GM12874 (cell line): ENCODE results near the gene S100A8.

ENCODE experiments used
- CTCF ChIP-seq: IDR thresholded peaks from 2 replicates; pipeline ENCODE4 v1.5.1; 2011; ENCODE audit warnings: low read depth, mild to moderate bottlenecking, control low read depth, low read length, moderate library complexity; ENCODE audit not compliant: insufficient read depth

S100A8 gene

GRCh38 chr1:153380711-153381110 lies 10.2 kb downstream of the S100A8 start:
- no peak for TF ChIP-seq CTCF

GRCh38 chr1:153379591-153379990 lies 11.3 kb downstream of the S100A8 start:
- no peak for TF ChIP-seq CTCF

GRCh38 chr1:153375511-153375910 lies 15.4 kb downstream of the S100A8 start, which contains the start of gene S100A12:
Gene S100A12, minus strand, starts transcription at chr1:153375621. Its CDS starts 1,029 bp downstream, at chr1:153374592.
- no peak for TF ChIP-seq CTCF

GRCh38 chr1:153374071-153374470 lies 16.8 kb downstream of the S100A8 start:
- no peak for TF ChIP-seq CTCF

- TF ChIP-seq CTCF, result no peak
These were observed 18.3 kb downstream of the S100A8 start for GRCh38 chr1:153372571-153372970.

GRCh38 chr1:153371231-153371630 lies 19.6 kb downstream of the S100A8 start:
- no peak for TF ChIP-seq CTCF

- TF ChIP-seq CTCF, result no peak
These were observed 20.7 kb downstream of the S100A8 start for GRCh38 chr1:153370146-153370545.

GRCh38 chr1:153368495-153368894 lies 22.4 kb downstream of the S100A8 start:
- no peak for TF ChIP-seq CTCF
